GM21367 (cell line): Measurements from ENCODE around the gene PHKA2.

ENCODE experiments used
- ATAC-seq: cut with Tn5 transposase; IDR thresholded peaks from one replicate; pipeline ENCODE4 v1.9.1; 2021; ENCODE audit not compliant: unreplicated experiment

PHKA2 gene

DNA sequence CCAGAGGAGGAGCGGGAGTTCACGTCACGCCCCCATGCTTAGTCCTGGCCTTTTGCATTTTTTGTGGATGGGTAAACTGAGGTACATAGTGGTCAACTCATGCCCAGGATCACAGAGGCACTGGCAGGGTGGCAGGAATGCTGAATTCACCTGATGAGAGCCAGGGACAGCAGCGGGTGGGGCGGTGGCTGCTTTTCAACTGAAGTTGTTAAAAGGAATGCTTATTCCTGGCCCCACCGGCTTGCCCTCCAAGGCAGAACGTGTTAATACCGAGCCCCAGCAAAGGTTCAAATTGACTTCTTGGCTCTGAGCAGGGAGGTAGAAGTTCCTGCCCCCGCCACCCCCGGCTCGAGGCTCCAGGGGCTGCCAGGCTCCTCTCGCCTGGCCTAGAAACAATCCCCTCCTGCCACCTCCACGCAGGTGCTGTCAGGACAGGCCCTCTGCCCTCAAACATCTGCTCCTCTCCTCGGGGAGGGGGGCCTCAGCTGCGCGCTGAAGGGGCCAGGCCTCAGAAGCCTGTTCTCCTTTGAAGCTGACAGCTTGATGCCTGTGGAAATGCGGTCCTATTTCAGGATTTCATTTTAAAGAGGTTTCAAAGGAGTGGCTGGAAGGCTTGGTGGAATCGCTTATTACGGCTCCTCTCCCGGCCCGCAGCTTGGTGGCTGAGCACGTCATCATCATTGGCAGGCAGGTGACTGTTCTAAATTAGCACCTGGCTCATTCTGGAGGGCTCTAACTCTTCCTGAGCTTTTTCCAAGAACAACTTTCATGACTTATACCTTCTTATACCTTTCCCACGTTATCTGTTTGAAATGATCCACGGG lies 93.0 kb downstream of the PHKA2 start:
- ATAC-seq = no peak

DNA sequence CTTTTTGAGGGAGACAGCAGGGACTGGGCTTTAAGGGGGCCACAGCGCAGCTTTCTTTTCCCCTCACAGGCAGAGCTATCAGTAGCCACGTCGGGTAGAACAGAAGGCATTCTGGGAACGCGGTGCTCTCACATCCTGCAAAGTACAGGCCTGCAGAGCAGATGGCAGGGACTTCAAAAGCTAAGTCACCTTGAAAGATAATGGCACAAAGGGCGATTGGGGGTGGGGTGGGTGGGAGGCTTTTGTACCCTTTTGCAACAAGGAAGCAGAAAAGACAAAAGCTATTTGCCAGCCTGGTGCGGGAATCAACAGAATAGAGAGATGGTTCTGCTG lies 93.9 kb downstream of the PHKA2 start:
- no peak for ATAC-seq

DNA sequence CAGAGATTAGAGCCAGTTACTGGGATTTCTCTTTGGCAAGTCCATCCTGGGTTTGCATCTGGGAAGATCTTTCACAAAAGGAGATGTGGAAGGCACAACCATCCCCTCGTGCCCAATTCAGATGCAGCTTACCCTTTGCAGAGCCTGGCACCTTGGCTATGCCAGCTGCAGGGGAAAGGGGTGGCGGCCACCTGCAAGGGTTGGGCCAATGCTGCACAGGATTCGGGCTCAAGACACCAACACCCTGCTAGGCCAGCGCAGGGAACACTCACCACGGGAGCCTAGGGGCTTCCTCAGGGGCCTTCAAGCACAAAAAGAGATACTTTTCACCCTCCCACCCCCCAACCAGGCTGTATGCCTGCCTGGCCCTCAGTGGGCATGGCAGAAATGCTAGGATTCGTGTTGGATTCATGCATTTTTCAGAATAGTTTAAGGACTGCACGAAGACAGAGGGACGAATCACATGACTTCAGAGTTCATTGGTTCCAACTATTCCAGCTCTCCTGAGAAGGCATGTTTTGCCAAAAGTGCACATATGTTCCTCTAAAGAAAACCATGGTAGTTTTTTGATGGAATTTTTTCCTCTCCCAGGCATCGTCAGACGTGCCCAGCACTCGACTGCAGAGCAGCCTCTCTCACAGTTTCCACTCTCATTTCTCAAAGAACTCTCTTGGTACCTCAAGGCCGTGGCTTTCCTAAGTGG lies 94.4 kb downstream of the PHKA2 start:
- ATAC-seq = no peak

DNA sequence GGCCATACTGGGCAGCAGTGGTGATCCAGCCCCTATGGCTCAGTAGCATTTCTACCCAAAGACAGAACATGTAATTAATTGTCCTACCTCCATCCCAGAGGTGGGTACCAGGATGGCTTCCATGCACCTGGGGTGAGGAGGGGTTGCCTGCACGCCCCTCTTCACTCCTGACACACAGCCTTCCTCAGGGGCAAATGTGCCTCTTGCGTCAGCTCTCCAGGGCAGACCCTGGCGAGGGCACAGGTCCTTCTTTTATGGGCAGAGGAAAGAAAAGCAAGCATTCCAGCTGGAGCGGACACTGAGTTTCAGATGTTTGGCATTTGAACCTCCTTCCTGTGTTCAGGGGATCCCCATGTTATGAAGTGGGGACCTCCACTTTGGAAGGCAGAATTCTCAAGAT lies 95.6 kb downstream of the PHKA2 start:
- no peak for ATAC-seq

DNA sequence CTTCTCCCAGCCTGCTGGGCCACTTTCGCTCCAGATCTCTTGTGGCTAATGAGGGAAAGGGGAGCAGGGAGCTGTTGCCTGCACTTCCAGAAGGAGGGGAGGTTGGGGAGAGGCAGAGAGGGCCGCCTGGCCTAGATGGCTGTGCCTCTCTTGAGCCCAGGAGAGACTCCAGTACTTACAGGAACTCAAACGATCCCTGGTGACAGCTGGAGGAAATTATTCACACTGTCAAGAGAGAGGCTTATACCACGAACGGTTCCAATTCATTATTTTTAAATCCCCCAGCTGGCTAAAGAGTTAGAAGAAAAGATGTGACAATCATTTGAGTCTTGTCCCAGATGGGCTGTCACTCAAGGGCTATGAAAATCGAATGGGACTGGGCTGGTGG lies 96.1 kb downstream of the PHKA2 start:
- ATAC-seq = no peak

DNA sequence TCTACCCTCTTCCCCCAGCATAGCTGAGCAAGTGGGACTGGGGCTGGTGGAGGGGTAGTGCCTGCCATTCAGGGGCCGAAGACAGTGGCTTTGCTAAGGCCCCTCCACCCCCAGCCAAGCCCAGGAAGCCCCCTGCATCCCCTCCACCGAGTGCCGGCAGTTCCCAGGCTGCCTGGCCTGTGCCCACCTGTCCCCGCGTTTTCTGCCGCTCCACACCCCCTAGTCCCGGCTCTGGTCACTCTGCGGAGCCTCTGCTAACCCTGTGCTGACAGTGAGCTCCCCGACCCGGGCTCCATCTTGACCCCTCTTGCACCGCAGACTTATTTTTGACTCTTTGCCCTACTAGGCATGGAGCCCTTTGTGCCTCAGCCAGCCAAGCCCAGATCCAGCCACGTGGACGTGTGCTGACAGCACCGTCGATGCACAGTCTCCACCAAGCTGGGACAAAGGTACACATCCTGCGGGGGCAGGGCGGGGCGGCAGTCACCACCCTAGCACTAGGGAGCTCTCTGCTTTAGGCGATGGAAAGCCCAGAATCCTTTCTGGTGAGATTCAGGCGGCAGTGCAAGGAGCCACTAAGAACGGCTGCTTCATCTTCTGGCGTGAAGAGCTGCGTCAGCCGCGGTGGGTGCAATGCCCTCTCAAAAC lies 96.6 kb downstream of the PHKA2 start:
- ATAC-seq = no peak

DNA sequence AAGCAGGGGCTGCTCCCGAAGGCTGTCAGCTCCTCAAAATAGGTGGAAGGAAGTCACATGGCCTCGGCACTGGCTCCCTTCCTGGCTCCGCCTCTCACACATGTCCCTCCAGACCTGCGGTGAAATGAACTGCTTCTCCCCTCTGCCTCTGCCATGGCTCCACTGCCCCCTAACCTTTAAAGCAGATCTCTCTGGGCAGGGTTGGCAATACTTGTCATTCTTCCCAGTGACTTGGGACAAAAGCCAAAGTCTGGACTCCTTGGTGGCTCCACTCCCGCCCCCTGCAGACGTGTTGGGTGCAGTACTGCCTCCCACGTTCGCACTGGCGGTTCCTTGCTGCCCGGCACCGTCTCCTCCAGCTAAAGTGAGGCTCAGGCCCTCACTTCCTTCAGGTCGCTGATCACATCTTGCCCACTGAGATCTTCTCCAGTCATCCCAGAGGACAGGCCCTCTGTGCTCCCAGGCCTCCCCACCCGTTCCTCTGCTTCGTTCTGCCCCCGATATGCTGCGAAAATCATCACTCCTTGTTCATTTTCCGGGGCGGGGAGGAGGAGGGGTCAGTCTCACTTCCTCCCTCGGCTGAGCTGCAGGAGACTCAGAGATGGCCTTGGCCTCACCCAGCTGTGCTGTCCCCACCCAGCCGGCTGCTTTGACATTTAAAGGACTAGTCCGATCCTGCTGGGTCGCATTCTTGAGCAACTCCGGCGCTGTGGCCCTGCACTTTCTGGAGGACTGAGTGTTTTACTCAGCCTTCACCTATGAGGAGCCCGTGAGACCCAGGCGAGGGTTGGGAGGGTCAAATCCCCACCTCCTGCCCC lies 97.4 kb downstream of the PHKA2 start:
- ATAC-seq = peak; percentile 66

DNA sequence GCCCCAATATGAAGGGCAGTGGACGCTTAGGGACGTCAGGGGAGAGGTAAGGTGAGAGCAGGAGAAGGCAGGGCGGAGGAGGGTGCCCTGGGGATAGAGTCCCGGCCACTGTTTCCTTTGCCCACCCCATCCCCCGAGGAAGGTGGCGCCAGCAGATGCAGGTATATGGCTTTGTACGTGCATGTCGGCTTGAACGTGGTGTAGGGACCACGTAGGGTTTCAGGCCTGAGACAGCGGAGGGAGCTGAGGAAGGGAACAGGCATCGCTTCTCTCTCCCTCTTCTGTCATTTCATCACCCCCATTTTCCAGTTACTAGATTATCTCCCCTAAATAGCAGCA lies 97.9 kb downstream of the PHKA2 start:
- ATAC-seq = peak; percentile 27

DNA sequence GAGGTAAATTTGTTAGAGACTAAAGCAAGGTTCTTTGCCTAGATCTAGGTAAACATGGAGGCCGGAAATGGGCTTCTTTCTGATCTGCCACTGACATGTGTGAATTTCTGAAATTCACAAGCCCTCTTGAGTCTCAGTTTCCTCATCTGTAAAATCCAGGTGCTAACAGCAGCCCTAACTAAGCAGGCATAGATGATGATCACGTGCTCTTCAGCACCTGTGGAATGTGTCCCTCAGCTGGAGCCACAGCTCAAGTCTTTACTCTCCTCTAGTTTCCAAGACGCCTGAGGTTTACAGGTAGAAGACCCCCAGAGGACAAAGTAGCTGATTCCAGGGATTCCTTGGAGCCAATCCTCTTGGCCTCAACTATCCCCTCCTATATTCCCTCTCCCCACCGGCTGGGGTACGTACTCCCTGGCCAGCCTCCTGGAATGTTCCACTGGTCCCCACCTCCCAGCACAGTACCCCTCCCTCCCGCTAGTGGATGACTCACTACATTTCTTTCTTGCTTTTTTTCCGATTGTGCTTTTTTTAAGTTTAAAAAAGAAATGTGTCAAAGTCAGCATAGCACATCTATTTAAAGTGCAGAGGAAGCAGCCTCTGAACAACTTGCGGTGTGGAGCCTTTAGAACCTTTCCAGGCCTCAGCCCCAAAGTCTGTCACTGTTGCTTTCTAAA lies 98.4 kb downstream of the PHKA2 start:
- peak; percentile 21 for ATAC-seq

DNA sequence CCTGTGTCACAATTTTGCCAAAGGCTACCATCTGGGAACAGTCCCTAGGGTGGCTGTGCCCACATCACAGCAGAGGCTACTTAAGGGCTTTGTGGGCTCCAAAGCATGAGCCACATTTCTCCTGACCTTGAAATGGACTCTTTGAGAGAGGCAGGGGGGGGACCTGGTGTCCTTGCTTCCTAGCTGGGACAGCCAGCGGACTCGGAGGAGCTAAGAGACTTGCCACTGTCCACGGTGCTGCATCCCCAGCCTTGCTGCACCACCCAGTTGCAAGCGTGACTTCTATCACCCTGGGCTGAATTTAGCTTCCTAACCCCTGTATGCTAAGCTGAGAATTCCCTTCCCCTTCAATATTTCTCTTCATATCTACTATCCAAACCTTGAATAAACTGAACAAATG lies 99.0 kb downstream of the PHKA2 start:
- no peak for ATAC-seq

DNA sequence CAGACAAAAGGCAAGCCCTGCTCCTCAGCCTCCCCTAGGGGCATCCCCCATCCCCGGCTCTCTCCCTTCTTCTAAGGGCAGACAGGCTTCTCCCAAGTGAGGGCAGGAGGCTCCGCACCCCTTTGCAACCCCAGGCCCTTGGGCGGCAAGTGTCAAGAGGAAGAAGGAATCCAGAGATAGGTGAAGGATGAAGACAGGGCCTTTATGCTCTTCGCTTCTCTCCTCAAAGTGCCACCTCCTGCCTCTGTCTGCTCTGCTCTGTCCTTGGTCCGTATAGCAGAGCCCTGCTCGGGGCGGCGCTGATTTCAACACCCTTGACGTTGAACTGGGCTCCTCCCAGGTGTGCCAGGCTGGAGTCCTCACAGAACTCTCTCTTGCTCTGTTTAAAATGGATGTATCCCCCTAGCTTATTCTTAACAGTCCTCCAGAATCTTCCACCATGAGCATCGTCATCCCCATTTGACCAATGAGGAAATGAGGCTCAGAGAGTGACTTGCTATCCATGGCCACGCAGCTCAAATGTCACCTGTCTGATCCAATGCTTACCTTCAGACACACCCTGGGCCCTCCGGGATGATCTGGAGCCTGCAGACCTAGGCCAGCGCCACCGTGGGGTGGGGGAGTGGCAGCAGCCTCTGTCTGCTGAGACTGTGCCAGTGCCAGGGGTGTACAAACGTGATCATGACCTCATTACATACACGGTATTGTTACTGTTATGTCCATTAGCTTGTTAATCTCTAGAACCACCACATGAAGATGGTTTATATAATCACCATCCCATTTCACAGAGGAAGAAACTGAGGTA lies 99.8 kb downstream of the PHKA2 start:
- ATAC-seq = no peak

DNA sequence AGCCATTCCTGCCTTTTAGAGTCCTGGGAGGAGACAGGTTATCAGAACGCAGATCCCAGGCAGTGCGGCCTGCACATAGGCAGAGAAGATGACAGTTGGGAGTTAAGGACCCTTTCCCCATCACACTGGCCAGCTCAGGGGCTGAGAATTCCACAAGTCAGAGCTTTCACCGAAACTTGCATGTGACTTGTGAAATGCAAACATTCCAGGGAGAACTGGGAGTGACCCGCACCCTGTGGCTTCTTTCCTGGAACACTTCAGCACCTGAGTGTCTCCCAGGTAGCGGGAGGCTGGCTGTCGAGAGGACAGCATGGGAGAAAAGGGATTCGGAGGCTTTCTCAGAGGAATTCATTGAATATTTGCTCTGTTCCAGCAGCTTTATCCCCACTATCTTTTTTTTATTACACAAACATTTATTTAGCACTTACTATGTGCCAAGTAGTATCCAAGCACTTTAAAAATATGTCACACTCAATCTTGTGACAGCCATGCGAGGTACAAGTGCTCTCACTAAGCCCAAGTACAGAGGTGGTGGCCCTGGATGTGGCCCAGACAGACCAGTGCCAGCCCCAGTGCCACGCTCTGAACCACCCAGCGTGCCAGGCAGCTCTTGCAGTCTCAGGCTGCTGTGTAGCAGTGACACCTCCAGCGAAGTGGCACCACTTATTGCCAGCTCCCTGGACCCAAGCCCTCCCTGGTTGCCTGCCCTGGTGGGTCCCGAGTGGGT lies 100.5 kb downstream of the PHKA2 start:
- ATAC-seq = no peak

DNA sequence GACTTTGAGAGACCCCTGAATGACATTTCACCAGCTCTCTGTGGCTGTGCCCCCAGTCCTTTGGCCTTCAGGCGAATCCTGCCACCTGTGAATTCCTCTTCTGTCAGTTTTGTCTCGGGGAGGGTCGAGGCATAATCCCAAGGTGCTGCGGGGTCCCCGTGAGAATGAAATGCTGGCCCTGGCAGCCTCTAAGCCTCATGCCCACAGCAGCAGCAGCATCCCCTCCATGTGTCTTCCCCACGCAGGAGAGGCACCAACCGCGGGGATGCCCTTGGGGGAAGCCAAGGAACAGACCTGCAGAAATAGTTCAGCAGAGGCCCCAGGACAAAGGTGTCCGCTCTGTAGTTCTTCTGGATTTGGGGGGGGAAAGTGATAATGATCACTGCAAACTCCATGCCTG lies 104.8 kb downstream of the PHKA2 start:
- no peak for ATAC-seq

DNA sequence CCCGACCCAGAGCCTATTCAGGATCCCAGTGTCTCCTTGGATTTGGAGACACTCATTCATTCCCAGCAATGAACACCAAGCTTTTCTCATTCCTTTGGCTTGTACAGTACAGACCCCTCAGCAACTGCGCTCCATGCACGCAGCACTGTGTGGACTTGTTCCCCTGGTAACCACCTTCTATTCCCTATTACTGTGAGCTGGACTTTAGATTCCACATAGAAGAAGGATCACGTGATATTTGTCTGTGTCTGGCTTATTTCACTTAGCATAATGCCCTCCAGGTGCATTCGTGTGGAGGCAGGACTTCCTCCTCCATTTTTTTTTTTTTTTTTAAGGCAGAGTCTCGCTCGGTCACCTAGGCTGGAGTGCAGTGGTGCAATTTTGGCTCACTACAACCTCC lies 106.4 kb downstream of the PHKA2 start:
- no peak for ATAC-seq

DNA sequence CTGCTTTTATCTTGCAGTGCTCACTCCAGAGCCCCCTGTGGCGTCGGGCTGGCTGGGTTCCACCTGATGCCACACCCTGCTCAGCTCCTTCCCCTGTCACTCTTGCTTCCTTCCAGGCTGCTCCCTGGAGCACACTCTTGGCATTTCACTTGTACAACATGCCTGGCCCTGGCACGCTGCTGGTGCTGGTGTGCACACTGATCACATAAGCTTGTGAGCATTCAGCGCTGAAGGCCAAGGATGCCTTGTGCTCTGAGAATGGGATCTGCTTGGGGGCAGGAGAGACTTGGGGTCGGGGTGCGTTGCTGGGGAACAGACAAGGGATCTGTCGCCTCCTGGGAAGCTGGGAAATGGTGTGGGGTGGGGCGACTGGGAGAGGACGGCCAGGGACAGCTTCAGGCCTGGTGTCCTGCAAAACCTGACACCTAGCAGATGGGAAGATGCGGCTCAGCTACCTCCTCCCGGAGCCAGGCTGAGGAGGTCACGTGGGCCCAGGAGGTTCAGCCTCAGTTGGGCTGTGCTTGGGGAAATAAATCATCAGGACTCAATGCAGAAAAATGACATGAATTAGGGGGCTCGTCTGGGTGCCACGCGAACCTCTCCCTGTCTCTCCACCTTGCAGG lies 108.5 kb downstream of the PHKA2 start:
- ATAC-seq = no peak

DNA sequence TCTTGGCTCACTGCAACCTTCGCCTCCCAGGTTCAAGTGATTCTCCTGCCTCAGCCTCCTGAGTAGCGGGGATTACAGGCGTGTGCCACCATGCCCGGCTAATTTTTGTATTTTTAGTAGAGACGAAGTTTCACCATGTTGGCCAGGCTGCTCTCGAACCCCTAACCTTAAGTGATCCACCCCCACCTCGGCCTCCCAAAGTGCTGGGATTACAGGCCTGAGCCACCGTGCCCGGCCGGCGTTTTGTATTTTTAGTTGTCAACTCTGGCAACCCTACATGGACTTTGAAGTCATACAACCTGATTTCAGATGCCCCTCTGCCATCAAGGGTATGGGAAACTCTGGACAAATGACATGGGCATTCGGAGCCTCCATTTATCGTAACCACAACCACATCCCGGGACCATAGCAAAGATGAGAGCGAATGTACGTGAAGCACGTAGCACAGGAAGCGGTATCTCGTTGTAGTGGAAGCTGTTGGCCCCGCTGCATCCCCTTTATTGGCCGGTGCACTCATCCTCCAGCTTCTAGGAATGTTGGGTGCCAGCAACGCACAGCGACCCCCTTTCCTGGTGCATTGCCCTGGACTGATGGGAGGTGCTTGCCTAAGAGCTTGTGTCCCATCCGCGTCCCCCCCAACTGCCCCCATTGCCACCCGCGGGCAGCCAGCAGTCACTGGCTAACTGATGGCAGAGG lies 109.2 kb downstream of the PHKA2 start:
- no peak for ATAC-seq

DNA sequence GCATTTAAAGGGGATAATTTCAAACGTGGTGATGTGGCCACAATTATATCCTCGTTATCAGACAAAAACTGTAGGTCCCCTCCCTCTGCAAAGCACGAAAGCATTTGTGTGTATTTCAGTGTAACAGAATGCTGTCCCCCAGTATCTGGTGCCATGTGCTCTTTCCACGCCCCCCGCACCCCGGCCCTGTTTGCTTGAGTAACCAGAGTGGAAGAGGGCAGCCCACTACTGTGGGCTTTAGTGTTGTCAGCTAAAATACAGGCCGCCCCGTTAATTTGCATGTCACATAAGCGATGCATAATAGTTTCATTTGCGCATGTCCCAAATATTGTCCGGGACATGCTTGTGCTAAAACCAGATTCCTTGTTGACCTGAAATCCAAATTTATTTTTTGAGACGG lies 110.1 kb downstream of the PHKA2 start:
- ATAC-seq = no peak

DNA sequence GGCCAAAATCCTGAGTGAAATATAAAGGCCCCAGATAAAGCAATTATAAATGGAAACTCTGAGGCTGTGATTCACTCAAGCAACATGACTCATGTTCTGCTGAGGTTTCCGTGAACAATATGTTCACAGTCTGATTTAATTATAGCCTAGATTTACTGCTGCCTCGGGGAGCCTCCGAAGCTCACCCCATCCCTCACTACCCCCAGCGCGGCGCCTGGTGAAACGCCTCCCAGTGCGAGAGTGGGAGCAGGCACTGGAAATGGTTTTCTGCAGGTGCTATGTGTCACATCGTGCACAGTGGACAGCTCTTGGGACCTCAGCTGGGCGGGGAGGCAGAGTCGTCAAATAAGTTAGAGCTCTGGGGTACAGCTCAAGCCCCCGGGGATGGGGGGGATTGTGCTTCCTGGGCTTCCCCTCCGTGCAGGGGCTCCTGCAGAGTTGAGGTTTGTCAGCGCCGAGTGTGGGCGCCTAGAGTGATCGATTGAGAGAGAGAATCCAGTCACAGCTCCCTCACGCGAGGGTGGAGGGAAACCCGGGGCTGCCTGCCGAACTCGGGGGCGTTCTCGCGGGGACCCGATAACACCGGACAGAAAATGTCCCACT lies 110.6 kb downstream of the PHKA2 start:
- no peak for ATAC-seq
